Measurements from ENCODE around the gene NBAS.

DNA sequence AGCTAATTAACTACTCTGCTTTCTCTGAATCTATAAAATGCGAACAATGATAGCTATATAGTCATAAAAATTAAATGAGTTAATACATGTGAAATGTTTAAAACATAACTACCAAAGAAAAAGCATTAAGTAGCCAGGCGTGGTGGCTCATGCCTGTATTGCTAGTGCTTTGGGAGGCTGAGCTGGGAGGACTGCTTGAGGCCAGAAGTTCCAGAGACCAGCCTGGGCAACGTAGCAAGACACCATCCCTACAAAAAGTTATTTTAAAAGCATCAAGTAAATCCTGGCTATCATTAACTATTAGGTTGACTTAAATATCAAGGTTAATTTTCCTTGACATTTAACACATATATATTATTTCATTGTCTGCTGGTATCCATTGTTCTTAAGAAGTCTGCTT is 152.4 kb downstream of the NBAS start:
- no peak for TF ChIP-seq CREM (IDR thresholded peaks at IDR 0.05; ENCODE audit: low read depth)
- TF ChIP-seq CTCF (IDR thresholded peaks at IDR 0.05 in 2 of 3, conservative IDR thresholded peaks at IDR 0.05 in 1 of 3; ENCODE audit: control insufficient read depth in 2 of 3, extremely low read depth in 1 of 3, insufficient read depth in 1 of 3, low read depth in 3 of 3, low read length in 3 of 3): no peak
- no peak for TF ChIP-seq FOXM1 (IDR thresholded peaks at IDR 0.05; ENCODE audit: low read depth, low read length)
- TF ChIP-seq BCL11A (IDR thresholded peaks at IDR 0.05; ENCODE audit: low read depth, low read length): no peak
- no peak for TF ChIP-seq JUNB (IDR thresholded peaks at IDR 0.05)
- no peak for TF ChIP-seq POLR2A (IDR thresholded peaks at IDR 0.05; ENCODE audit: low read depth, low read length)
- TF ChIP-seq, protein P1, sequence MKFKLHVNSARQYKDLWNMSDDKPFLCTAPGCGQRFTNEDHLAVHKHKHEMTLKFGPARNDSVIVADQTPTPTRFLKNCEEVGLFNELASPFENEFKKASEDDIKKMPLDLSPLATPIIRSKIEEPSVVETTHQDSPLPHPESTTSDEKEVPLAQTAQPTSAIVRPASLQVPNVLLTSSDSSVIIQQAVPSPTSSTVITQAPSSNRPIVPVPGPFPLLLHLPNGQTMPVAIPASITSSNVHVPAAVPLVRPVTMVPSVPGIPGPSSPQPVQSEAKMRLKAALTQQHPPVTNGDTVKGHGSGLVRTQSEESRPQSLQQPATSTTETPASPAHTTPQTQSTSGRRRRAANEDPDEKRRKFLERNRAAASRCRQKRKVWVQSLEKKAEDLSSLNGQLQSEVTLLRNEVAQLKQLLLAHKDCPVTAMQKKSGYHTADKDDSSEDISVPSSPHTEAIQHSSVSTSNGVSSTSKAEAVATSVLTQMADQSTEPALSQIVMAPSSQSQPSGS (IDR thresholded peaks at IDR 0.05; ENCODE audit: low read length): no peak
- no peak for TF ChIP-seq MLLT1 (IDR thresholded peaks at IDR 0.05)
- no peak for TF ChIP-seq EZH2 (IDR thresholded peaks at IDR 0.05; ENCODE audit: borderline replicate concordance, control insufficient read depth, low read depth, low read length)
- no peak for TF ChIP-seq TBL1XR1 (IDR thresholded peaks at IDR 0.05; ENCODE audit: low read depth, low read length)
- no peak for TF ChIP-seq MEF2B (IDR thresholded peaks at IDR 0.05; ENCODE audit: partially characterized antibody, poor library complexity, severe bottlenecking)
- TF ChIP-seq SP1 (IDR thresholded peaks at IDR 0.05; ENCODE audit: low read depth, low read length): no peak
- no peak for TF ChIP-seq NFXL1 (IDR thresholded peaks at IDR 0.05; ENCODE audit: borderline replicate concordance)
- TF ChIP-seq PML (IDR thresholded peaks at IDR 0.05; ENCODE audit: low read length): no peak

Data from GM12878 (cell line).